Natural killer cell (primary cell): ENCODE results near the gene RLBP1. TPM values are rescaled to one million over a fixed set of nuclear protein-coding genes. Genes with fewer than 3 reads are reported as not detected.

Experiments used
- ATAC-seq, 3 donors: fragments of 150-1000 bp in 2 of 3; fragments of 200-7000 bp in 1 of 3; cut with Tn5 transposase; 1 replicate in 1 of 3; 2 replicates in 2 of 3; pipeline ENCODE4 v1.10.0; 2021; ENCODE audit warnings: mild to moderate bottlenecking in 2 of 3, moderate library complexity in 2 of 3
- DNase-seq, 2 donors: peaks; one replicate each; pipeline versions ENCODE4 v3.0.0 to v3.0.0-alpha.2; 2013 to 2021; ENCODE audit warnings: mixed read lengths in 1 of 2
- H3K27ac ChIP-seq: one replicate; pipeline ENCODE4 v1.5.1; 2013; ENCODE audit warnings: mild to moderate bottlenecking, low read length
- H3K27me3 ChIP-seq: one replicate; pipeline ENCODE4 v1.6.1; 2013; ENCODE audit warnings: low read length; ENCODE audit not compliant: control insufficient read depth, insufficient read depth
- H3K36me3 ChIP-seq: one replicate; pipeline ENCODE4 v1.6.1; 2013; ENCODE audit warnings: low read length; ENCODE audit not compliant: control insufficient read depth, insufficient read depth
- H3K4me1 ChIP-seq: one replicate; pipeline ENCODE4 v1.6.1; 2013; ENCODE audit warnings: low read length; ENCODE audit not compliant: control insufficient read depth, insufficient read depth
- H3K4me3 ChIP-seq: one replicate; pipeline ENCODE4 v1.5.1; 2013; ENCODE audit warnings: low read length
- H3K9me3 ChIP-seq: one replicate; pipeline ENCODE4 v1.6.1; 2013; ENCODE audit warnings: low read length; ENCODE audit not compliant: control insufficient read depth, insufficient read depth
- H3K27ac Mint-ChIP-seq, 2 donors: one replicate each; pipeline ENCODE4 v1.8.0; 2022; ENCODE audit warnings: mild to moderate bottlenecking in 2 of 2, mixed read lengths in 2 of 2, moderate library complexity in 1 of 2
- H3K27me3 Mint-ChIP-seq, 2 donors: one replicate each; pipeline ENCODE4 v1.8.0; 2022; ENCODE audit warnings: low read depth in 2 of 2, mixed read lengths in 2 of 2
- H3K36me3 Mint-ChIP-seq: one replicate; pipeline ENCODE4 v1.8.0; 2022; ENCODE audit warnings: mixed read lengths
- H3K4me1 Mint-ChIP-seq, 2 donors: one replicate each; pipeline ENCODE4 v1.8.0; 2022; ENCODE audit warnings: mixed read lengths in 2 of 2
- H3K4me3 Mint-ChIP-seq: one replicate; pipeline ENCODE4 v1.8.0; 2022; ENCODE audit warnings: mild to moderate bottlenecking, moderate library complexity, mixed read lengths
- H3K9me3 Mint-ChIP-seq, 2 donors: one replicate each; pipeline ENCODE4 v1.8.0; 2022; ENCODE audit warnings: mixed read lengths in 2 of 2
- CTCF ChIP-seq: fragments of 200-600 bp; IDR thresholded peaks from one replicate; pipeline ENCODE4 v1.8.0; 2022; ENCODE audit warnings: antibody characterized with exemption
- WGBS: methylation state at CpG from one replicate; pipeline ENCODE4 v1.1.7; 2013; ENCODE audit warnings: missing lambda C conversion rate; ENCODE audit not compliant: insufficient coverage; 5-methylcytosine and 5-hydroxymethylcytosine counted together
- intact Hi-C: fragments of 100-400 bp; cut with micrococcal nuclease; formaldehyde crosslinking; loops from one replicate; pipeline ENCODE4 v1.14.2; 2022
- total RNA-seq, 4 donors: library from RNA; stranded (reverse); fragments of 120-200 nt in 1 of 4; gene quantifications; one replicate each; pipeline versions ENCODE4 v1.2.3 to v1.2.4, GENCODE V29; 2013 to 2022

Gene RLBP1
- total RNA-seq, 3 donors from 2014 or later (not counting 1 experiment from before 2014, with no cell fraction given), result not detected

DNA sequence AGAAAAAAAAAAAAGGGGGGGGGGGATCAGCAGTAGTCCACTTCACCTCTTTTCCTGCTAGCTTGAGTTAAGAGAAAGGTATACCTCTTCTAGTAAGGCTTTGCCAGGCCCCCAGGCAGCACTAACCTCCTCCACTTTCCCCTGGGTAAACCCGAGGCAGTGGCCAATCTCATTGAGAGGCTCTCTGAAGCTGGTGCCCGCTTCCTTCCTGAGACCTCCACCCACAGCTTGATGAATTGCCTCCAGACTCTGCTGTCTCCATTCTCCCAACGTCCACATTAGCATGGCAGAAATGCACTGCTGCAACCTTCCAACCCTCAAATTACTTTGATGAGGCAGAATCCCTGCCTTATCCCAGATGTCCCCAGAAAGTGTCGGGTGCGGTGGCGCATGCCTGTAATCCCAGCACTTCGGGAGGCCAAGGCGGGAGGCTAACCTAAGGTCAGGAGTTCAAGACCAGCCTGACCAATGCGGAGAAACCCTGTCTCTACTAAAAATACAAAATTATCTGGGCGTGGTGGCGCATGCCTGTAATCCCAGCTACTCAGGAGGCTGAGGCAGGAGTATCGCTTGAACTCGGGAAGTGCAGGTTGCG, 15.3 kb downstream of the RLBP1 start:
- intact Hi-C loops, result loop anchor here (1.0 to 10.0 kb wide), 3 partner anchors 39 to 224 kb away; partner anchors contain the start of gene POLG
- no peaks in the 10 kb centered on the region for H3K27me3 ChIP-seq
- ATAC-seq, result no peak
- no peaks in the 10 kb centered on the region for H3K9me3 ChIP-seq
- TF ChIP-seq CTCF, result no peak
- no peak overlapping the region for H3K27ac ChIP-seq
- no peaks in the 10 kb centered on the region for H3K36me3 ChIP-seq
- Mint-ChIP-seq H3K4me3 (peak overlapping the region; percentile 49), H3K36me3 (no peaks in the 10 kb centered on the region), H3K9me3 (no peaks in the 10 kb centered on the region), H3K4me1 (peaks cover 27 to 45% of the 10 kb centered on the region in 2 donors), H3K27me3 (no peaks in the 10 kb centered on the region), H3K27ac (peak overlapping the region in 1 of 2 donors; percentile 35)
- no peak for DNase-seq
- H3K4me3 ChIP-seq, result no peak overlapping the region
- 76% methylated on average over 14 of the region's 14 CpGs for WGBS
- peaks cover 43% of the 10 kb centered on the region for H3K4me1 ChIP-seq

DNA sequence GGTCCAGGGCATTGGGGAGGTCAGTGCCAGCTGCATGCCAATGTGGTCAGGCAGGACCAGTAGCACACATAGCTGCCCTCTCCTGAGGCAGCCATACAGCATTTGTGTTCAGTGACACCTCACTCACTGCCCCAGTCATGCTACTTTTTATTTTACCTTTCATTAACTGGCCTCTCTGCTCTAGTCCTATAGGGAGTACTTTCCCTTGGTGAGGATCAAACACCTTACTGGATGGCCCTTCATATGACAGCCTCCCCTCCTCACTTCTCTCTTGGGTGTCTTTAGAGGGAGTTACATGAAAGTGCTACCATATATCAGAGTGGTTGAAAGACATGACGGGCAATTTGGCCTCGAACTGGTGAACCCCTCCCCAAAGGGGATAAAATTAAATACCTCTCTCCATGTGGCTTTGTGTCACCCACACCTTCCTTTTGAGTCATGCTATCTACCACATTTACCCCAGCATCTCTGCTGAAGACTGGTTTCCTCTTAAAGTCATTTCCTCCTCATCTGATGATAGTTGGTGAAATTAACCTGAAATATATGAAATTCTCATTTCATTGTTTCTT, 17.6 kb downstream of the RLBP1 start:
- H3K36me3 Mint-ChIP-seq, result no peaks in the 10 kb centered on the region
- DNase-seq, result peak in 1 of 2 donors; percentile 16
- H3K27me3 Mint-ChIP-seq, result no peaks in the 10 kb centered on the region
- Histone ChIP-seq H3K4me1 (peaks cover 43% of the 10 kb centered on the region), H3K27me3 (no peaks in the 10 kb centered on the region), H3K4me3 (no peak overlapping the region), H3K27ac (no peak overlapping the region), H3K9me3 (no peaks in the 10 kb centered on the region), H3K36me3 (peaks cover 7% of the 10 kb centered on the region)
- H3K27ac Mint-ChIP-seq, result peak overlapping the region; percentile 54 to 87
- peaks cover 27 to 46% of the 10 kb centered on the region in 2 donors for H3K4me1 Mint-ChIP-seq
- peak overlapping the region; percentile 57 for H3K4me3 Mint-ChIP-seq
- TF ChIP-seq CTCF, result no peak
- peak; percentile 71 to 85 (median 81) for ATAC-seq
- no peaks in the 10 kb centered on the region for H3K9me3 Mint-ChIP-seq
- intact Hi-C loops, result loop anchor here (10.0 kb wide), 1 partner anchor 131 kb away; the partner anchor contains the start of gene POLG
- WGBS, result 0% methylated on average over 2 of the region's 2 CpGs

DNA sequence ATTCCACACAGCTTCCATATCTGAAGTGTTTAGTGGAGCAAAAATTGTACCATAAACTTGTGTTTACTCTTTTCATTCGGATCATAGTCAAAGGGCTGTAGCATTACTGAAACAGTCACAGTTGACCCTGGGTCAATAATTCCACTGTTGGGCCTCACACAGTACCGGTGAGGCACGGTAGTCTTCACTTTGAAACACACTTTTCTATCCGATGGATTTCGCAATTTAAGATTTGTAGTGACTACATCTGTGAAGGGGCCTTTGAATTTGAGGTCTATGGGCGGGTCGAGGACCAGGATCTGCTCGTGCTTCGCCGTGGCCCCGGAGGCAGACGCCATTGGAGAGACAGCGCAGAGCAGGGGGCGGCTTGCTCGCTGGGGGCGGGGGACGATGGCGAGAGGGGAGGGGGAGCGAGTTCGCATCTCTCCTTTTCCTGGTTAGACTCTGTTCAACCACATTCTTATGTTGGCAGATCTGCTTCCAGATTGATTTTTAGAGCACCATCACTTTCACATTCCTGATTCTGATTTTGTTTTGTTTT, 19.8 kb downstream of the RLBP1 start:
- H3K4me1 Mint-ChIP-seq, result peaks cover 21 to 44% of the 10 kb centered on the region in 2 donors
- intact Hi-C loops, result loop anchor here (10.0 kb wide), 1 partner anchor 133 kb away; the partner anchor contains the start of gene POLG
- H3K4me3 Mint-ChIP-seq, result no peak overlapping the region
- 96% methylated on average over 18 of the region's 20 CpGs for WGBS
- Histone ChIP-seq H3K9me3 (no peaks in the 10 kb centered on the region), H3K4me3 (no peak overlapping the region), H3K27me3 (no peaks in the 10 kb centered on the region), H3K36me3 (peaks cover 24% of the 10 kb centered on the region), H3K4me1 (peaks cover 36% of the 10 kb centered on the region), H3K27ac (no peak overlapping the region)
- H3K27me3 Mint-ChIP-seq, result no peaks in the 10 kb centered on the region
- H3K36me3 Mint-ChIP-seq, result no peaks in the 10 kb centered on the region
- ATAC-seq, result no peak
- TF ChIP-seq CTCF, result no peak
- no peak for DNase-seq
- no peaks in the 10 kb centered on the region for H3K9me3 Mint-ChIP-seq
- peak overlapping the region in 1 of 2 donors; percentile 65 for H3K27ac Mint-ChIP-seq
